Measurements from ENCODE around the gene HAUS7.

GRCh38 chrX:153491351-153491914 lies 21.1 kb upstream of the HAUS7 start:
- TF ChIP-seq TSHZ2 (CRISPR knock-in tag; IDR thresholded peaks at IDR 0.05) (no peak), PPARA (CRISPR knock-in tag; IDR thresholded peaks at IDR 0.05; ENCODE audit: borderline replicate concordance) (no peak), ARNTL (CRISPR knock-in tag; IDR thresholded peaks at IDR 0.05; ENCODE audit: borderline replicate concordance, low read depth) (no peak), PATZ1 (CRISPR knock-in tag; IDR thresholded peaks at IDR 0.05; ENCODE audit: borderline replicate concordance) (no peak)
